H1 (cell line): ENCODE results near the gene HBEGF. TPM values are rescaled to one million over a fixed set of nuclear protein-coding genes. Genes with fewer than 3 reads are reported as not detected.

ENCODE experiments used
- CTCF ChIA-PET: fragments of 300-600 bp; sonication (Branson Sonifier 250); formaldehyde crosslinking; loops from one replicate; lab custom pipeline; 2021; ENCODE audit not compliant: partially characterized antibody; lab: Charles Lee
- POLR2A ChIA-PET: fragments of 300-600 bp; sonication (Branson Sonifier 250); formaldehyde crosslinking; loops from one replicate; lab custom pipeline; 2021; ENCODE audit warnings: inconsistent platforms; ENCODE audit not compliant: partially characterized antibody; lab: Charles Lee
- DNase-seq, 2 experiments: peaks; one replicate each; pipeline versions ENCODE4 v3.0.0 to v3.0.0-alpha.2; 2010 to 2022; ENCODE audit warnings: low spot score in 2 of 2, low read depth in 1 of 2, mixed read lengths in 1 of 2
- FAIRE-seq: peaks from 2 replicates; lab custom pipeline; 2011; peaks lifted over from hg19 to GRCh38; lab: Jason Lieb, UNC
- H2AFZ ChIP-seq: 2 replicates; pipeline ENCODE4 v1.8.1; 2012; ENCODE audit warnings: low read length, inconsistent platforms
- H2AK5ac ChIP-seq: 2 replicates; pipeline ENCODE4 v1.6.1; 2013; ENCODE audit warnings: low read depth, low read length
- H2BK120ac ChIP-seq: replicated peaks from 2 replicates; pipeline ENCODE3; 2013; ENCODE audit warnings: low read depth, low read length, inconsistent platforms
- H2BK12ac ChIP-seq: 2 replicates; pipeline ENCODE4 v1.6.1; 2013; ENCODE audit warnings: low read depth, low read length
- H2BK15ac ChIP-seq: 2 replicates; pipeline ENCODE4 v1.6.1; 2013; ENCODE audit warnings: low read length
- H2BK20ac ChIP-seq: 2 replicates; pipeline ENCODE4 v1.6.1; 2013; ENCODE audit warnings: low read length
- H2BK5ac ChIP-seq: 2 replicates; pipeline ENCODE4 v1.6.1; 2013; ENCODE audit warnings: low read depth, low read length
- H3K14ac ChIP-seq: 2 replicates; pipeline ENCODE4 v1.6.1; 2013; ENCODE audit warnings: inconsistent platforms; ENCODE audit not compliant: insufficient read length
- H3K18ac ChIP-seq: 2 replicates; pipeline ENCODE4 v1.6.1; 2013; ENCODE audit warnings: low read length; ENCODE audit errors: extremely low read depth
- H3K23ac ChIP-seq: 2 replicates; pipeline ENCODE4 v1.6.1; 2013; ENCODE audit warnings: inconsistent platforms; ENCODE audit not compliant: insufficient read length
- H3K23me2 ChIP-seq: 2 replicates; pipeline ENCODE4 v1.6.1; 2013; ENCODE audit warnings: low read depth, low read length
- H3K27ac ChIP-seq: 2 replicates; pipeline ENCODE4 v1.6.1; 2011; ENCODE audit warnings: low read depth, low read length, inconsistent platforms
- H3K27me3 ChIP-seq, 4 experiments: replicated peaks in 1 of 4; 1 replicate in 1 of 4; 2 replicates in 3 of 4; pipeline versions ENCODE4 v1.6.1 to v1.8.1; 2011 to 2013; ENCODE audit warnings: low read length in 3 of 4, mild to moderate bottlenecking in 3 of 4, inconsistent platforms in 2 of 4, mixed read lengths in 2 of 4, moderate library complexity in 1 of 4; ENCODE audit not compliant: control insufficient read depth in 3 of 4, insufficient read depth in 3 of 4; ENCODE audit errors: extremely low read depth in 1 of 4
- H3K36me3 ChIP-seq, 4 experiments: 2 replicates each; pipeline versions ENCODE4 v1.6.1 to v1.8.1; 2011 to 2013; ENCODE audit warnings: mild to moderate bottlenecking in 4 of 4, low read length in 3 of 4, moderate library complexity in 2 of 4, control low read depth in 1 of 4, inconsistent platforms in 1 of 4; ENCODE audit not compliant: insufficient read depth in 4 of 4, control insufficient read depth in 2 of 4
- H3K4ac ChIP-seq: replicated peaks from 2 replicates; pipeline ENCODE3; 2013; ENCODE audit warnings: low read length, low read depth, mixed read lengths, inconsistent platforms; ENCODE audit not compliant: insufficient read length
- H3K4me1 ChIP-seq, 4 experiments: replicated peaks in 1 of 4; 1 replicate in 1 of 4; 2 replicates in 3 of 4; pipeline versions ENCODE4 v1.6.1 to v1.8.1; 2011 to 2013; ENCODE audit warnings: low read length in 3 of 4, inconsistent platforms in 2 of 4, mixed read lengths in 1 of 4; ENCODE audit not compliant: insufficient read depth in 4 of 4, control insufficient read depth in 3 of 4
- H3K4me2 ChIP-seq, 2 experiments: 2 replicates each; pipeline versions ENCODE4 v1.6.1 to v1.8.1; 2011 to 2013; ENCODE audit warnings: low read depth in 2 of 2, low read length in 2 of 2, control low read depth in 1 of 2, inconsistent platforms in 1 of 2, mild to moderate bottlenecking in 1 of 2; ENCODE audit not compliant: insufficient read depth in 1 of 2
- H3K4me3 ChIP-seq, 4 experiments: fragments of 200-600, 300-600 bp in 1 of 4; sonication (generic), shearing (Covaris generic), sonication (Bioruptor Twin) in 1 of 4; 2 replicates each; pipeline versions ENCODE4 v1.5.1 to v1.8.1; 2011 to 2016; ENCODE audit warnings: low read length in 4 of 4, low read depth in 3 of 4, control low read depth in 2 of 4, inconsistent platforms in 2 of 4, mild to moderate bottlenecking in 2 of 4, mixed read lengths in 1 of 4, moderate library complexity in 1 of 4; ENCODE audit not compliant: insufficient read depth in 2 of 4; ENCODE audit errors: extremely low read depth in 1 of 4
- H3K56ac ChIP-seq: replicated peaks from 2 replicates; pipeline ENCODE3; 2013; ENCODE audit warnings: low read depth, mild to moderate bottlenecking, mixed read lengths, low read length, inconsistent platforms; ENCODE audit not compliant: insufficient read length
- H3K79me1 ChIP-seq: 2 replicates; pipeline ENCODE4 v1.6.1; 2013; ENCODE audit warnings: low read depth, low read length, control low read depth
- H3K79me2 ChIP-seq, 2 experiments: 2 replicates each; pipeline versions ENCODE4 v1.6.1 to v1.8.1; 2012 to 2013; ENCODE audit warnings: low read length in 2 of 2, mild to moderate bottlenecking in 2 of 2, inconsistent platforms in 1 of 2; ENCODE audit not compliant: insufficient read depth in 2 of 2, control insufficient read depth in 1 of 2
- H3K9ac ChIP-seq, 4 experiments: replicated peaks in 1 of 4; 1 replicate in 1 of 4; 2 replicates in 3 of 4; pipeline versions ENCODE4 v1.6.1 to v1.8.1; 2011 to 2013; ENCODE audit warnings: low read depth in 3 of 4, low read length in 3 of 4, control low read depth in 2 of 4, mild to moderate bottlenecking in 2 of 4, moderate library complexity in 2 of 4, inconsistent platforms in 1 of 4; ENCODE audit errors: extremely low read depth in 1 of 4
- H3K9me3 ChIP-seq, 2 experiments: 2 replicates each; pipeline versions ENCODE4 v1.6.1 to v1.8.1; 2012 to 2013; ENCODE audit warnings: mild to moderate bottlenecking in 2 of 2, moderate library complexity in 2 of 2, control low read depth in 1 of 2, inconsistent platforms in 1 of 2, low read depth in 1 of 2, low read length in 1 of 2, mixed read lengths in 1 of 2; ENCODE audit not compliant: insufficient read depth in 2 of 2
- H4K20me1 ChIP-seq, 2 experiments: replicated peaks in 1 of 2; 2 replicates each; pipeline versions ENCODE3 to v1.8.1; 2011 to 2013; ENCODE audit warnings: inconsistent platforms in 2 of 2, low read length in 2 of 2, mild to moderate bottlenecking in 1 of 2; ENCODE audit not compliant: insufficient read depth in 2 of 2, control insufficient read depth in 1 of 2
- H4K5ac ChIP-seq: 2 replicates; pipeline ENCODE4 v1.6.1; 2013; ENCODE audit warnings: low read length, low read depth, mixed read lengths, inconsistent platforms; ENCODE audit not compliant: insufficient read length
- H4K8ac ChIP-seq: 2 replicates; pipeline ENCODE4 v1.8.0; 2013; ENCODE audit warnings: mild to moderate bottlenecking, moderate library complexity, low read length, inconsistent platforms; ENCODE audit not compliant: insufficient read depth; ENCODE audit errors: extremely low read depth
- H4K91ac ChIP-seq: replicated peaks from 2 replicates; pipeline ENCODE3; 2013; ENCODE audit warnings: low read length, mixed read lengths, inconsistent platforms; ENCODE audit not compliant: insufficient read length
- BCL11A ChIP-seq, 2 experiments: IDR thresholded peaks; one replicate each; pipeline ENCODE4 v1.6.1; 2011; ENCODE audit warnings: low read depth in 2 of 2, low read length in 2 of 2, mild to moderate bottlenecking in 2 of 2
- CHD1 ChIP-seq: IDR thresholded peaks from 2 replicates; pipeline ENCODE4 v1.6.1; 2012; ENCODE audit warnings: low read depth, low read length, improper control_type of control experiment
- HDAC2 ChIP-seq, 2 experiments: fragments of 300-600 bp in 1 of 2; sonication (generic) in 1 of 2; IDR thresholded peaks; 2 replicates each; pipeline ENCODE4 v1.6.1; 2011 to 2012; ENCODE audit warnings: low read depth in 2 of 2, low read length in 2 of 2, mild to moderate bottlenecking in 2 of 2, moderate library complexity in 2 of 2, borderline replicate concordance in 1 of 2, inconsistent platforms in 1 of 2
- JUN ChIP-seq: IDR thresholded peaks from 2 replicates; pipeline ENCODE4 v1.6.1; 2011; ENCODE audit warnings: low read depth, mild to moderate bottlenecking, improper control_type of control experiment, low read length
- NANOG ChIP-seq: IDR thresholded peaks from 2 replicates; pipeline ENCODE4 v1.6.1; 2011; ENCODE audit warnings: low read length, low read depth, mild to moderate bottlenecking, inconsistent platforms; ENCODE audit not compliant: insufficient read depth, poor library complexity, severe bottlenecking
- POLR2A ChIP-seq, 2 experiments: IDR thresholded peaks; 1 replicate in 1 of 2; 2 replicates in 1 of 2; pipeline ENCODE4 v1.6.1; 2011; ENCODE audit warnings: low read depth in 2 of 2, low read length in 2 of 2, mild to moderate bottlenecking in 2 of 2; ENCODE audit errors: control extremely low read depth in 1 of 2
- RBBP5 ChIP-seq: IDR thresholded peaks from 2 replicates; pipeline ENCODE4 v1.7.1; 2012; ENCODE audit warnings: low read depth, mild to moderate bottlenecking, inconsistent platforms, low read length, moderate library complexity, borderline replicate concordance
- TAF7 ChIP-seq: optimal IDR thresholded peaks from 2 replicates; pipeline ENCODE3; 2011; ENCODE audit warnings: low read depth, mild to moderate bottlenecking, inconsistent platforms, low read length, moderate library complexity, borderline replicate concordance
- TBP ChIP-seq: IDR thresholded peaks from 2 replicates; pipeline ENCODE4 v1.6.1; 2011; ENCODE audit warnings: low read depth, low read length, improper control_type of control experiment
- TCF12 ChIP-seq: IDR thresholded peaks from 2 replicates; pipeline ENCODE4 v1.6.1; 2011; ENCODE audit warnings: low read depth, mild to moderate bottlenecking, low read length
- TEAD4 ChIP-seq: IDR thresholded peaks from 2 replicates; pipeline ENCODE4 v1.6.1; 2012; ENCODE audit warnings: low read depth, low read length, inconsistent platforms, mixed read lengths
- ZNF274 ChIP-seq: IDR thresholded peaks from 2 replicates; pipeline ENCODE4 v1.7.0; 2012; ENCODE audit warnings: low read length, borderline replicate concordance; ENCODE audit errors: extremely low read depth
- WGBS, 2 experiments: shearing (Covaris generic) in 1 of 2; methylation state at CpG; one replicate each; pipeline versions ENCODE4 v1.1.6 to v1.1.7; 2013 to 2015; ENCODE audit warnings: low lambda C conversion rate in 2 of 2, mixed read lengths in 2 of 2, inconsistent platforms in 1 of 2, low coverage in 1 of 2, missing lambda C conversion rate in 1 of 2; ENCODE audit not compliant: insufficient replicate concordance in 2 of 2, insufficient coverage in 1 of 2, insufficient read length in 1 of 2; ENCODE audit errors: extremely low coverage in 1 of 2, missing lambda C conversion rate in 1 of 2; 5-methylcytosine and 5-hydroxymethylcytosine counted together
- polyA plus RNA-seq, 7 experiments: library from polyadenylated mRNA; depleted of rRNA in 3 of 7; stranded (reverse) in 5 of 7; unstranded in 2 of 7; fragments of >200 nt in 5 of 7; fragments of 200-250 nt in 2 of 7; gene quantifications; 1 replicate in 5 of 7; 2 replicates in 1 of 7; 4 replicates in 1 of 7; pipeline versions ENCODE4 v1.2.1 to v1.2.3, GENCODE V29; 2011 to 2013; ENCODE audit warnings: missing spikeins in 2 of 7, mixed read lengths in 2 of 7
- total RNA-seq: library from RNA; stranded (reverse); fragmentation: NEBNext Ultra II Directional; extraction: Animal tissue kit (Norgen Biotek cat#: 25700); gene quantifications from 2 replicates; pipeline ENCODE4 v1.2.1, GENCODE V29; 2021
- TF ChIP-seq, protein P1 (sequence below): IDR thresholded peaks from 2 replicates; pipeline ENCODE4 v1.6.1; 2012; ENCODE audit warnings: low read length, inconsistent platforms

HBEGF gene
- total and polyA plus RNA-seq, 2 of the 8 experiments (the other 6 are each of a cell fraction or from before 2014, with no cell fraction given), result 2.4 to 2.5 TPM

DNA sequence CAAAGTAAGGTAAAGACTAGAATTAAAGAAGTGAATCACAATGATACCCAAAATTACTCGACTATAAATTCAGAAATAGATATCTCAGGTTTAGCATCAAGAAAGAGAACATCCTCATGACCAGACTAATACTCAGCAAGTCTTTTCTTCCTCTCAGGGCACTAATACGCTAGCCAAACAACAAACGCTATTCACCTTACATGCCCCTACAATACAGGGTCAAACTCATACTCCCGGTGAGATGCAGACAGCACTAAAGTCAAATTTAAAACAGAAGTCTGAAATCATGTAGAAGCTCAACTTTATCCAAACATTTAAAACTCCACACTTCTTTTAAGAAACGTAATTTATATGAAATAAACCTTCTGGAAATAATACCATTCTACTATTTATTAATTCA is 49.1 kb downstream of the HBEGF start:
- Histone ChIP-seq H2BK5ac (no peak overlapping the region), H3K79me1 (no peaks in the 10 kb centered on the region), H3K9ac (no peak overlapping the region), H3K23me2 (no peaks in the 10 kb centered on the region), H3K27me3 (no peaks in the 10 kb centered on the region), H3K56ac (no peak overlapping the region), H2BK12ac (no peak overlapping the region), H2BK120ac (no peak overlapping the region), H2AFZ (no peak overlapping the region), H3K23ac (no peak overlapping the region), H3K4ac (no peak overlapping the region), H4K8ac (no peak overlapping the region), H3K79me2 (peaks cover 2 to 86% of the 10 kb centered on the region in 2 experiments; a peak in 3 of 4 replicates), H3K18ac (no peak overlapping the region), H3K36me3 (peaks cover 0 to 4% (median under 1%) of the 10 kb centered on the region in 4 experiments; a peak in 3 of 8 replicates), H3K4me3 (no peak overlapping the region), H3K4me1 (no peaks in the 10 kb centered on the region), H3K4me2 (no peak overlapping the region), H4K91ac (no peak overlapping the region), H2AK5ac (no peak overlapping the region), H3K27ac (no peak overlapping the region), H4K20me1 (peaks cover 4% of the 10 kb centered on the region in 2 experiments), H4K5ac (no peak overlapping the region), H3K9me3 (no peaks in the 10 kb centered on the region), H2BK20ac (no peak overlapping the region), H3K14ac (no peak overlapping the region), H2BK15ac (no peak overlapping the region)
- DNase-seq (no peak), FAIRE-seq (no peak)
- CTCF ChIA-PET, result interaction anchor here (1.3 to 1.9 kb wide), 3 partner anchors 39 to 49 kb away, joined by 3 to 9 read pairs (median 4); partner anchors contain the start of gene HBEGF
- POLR2A ChIA-PET, result no interaction called here
- WGBS, 2 experiments, result 82 to 100% methylated on average over 1 to 5 of the region's 5 CpGs
- TF ChIP-seq, protein P1, sequence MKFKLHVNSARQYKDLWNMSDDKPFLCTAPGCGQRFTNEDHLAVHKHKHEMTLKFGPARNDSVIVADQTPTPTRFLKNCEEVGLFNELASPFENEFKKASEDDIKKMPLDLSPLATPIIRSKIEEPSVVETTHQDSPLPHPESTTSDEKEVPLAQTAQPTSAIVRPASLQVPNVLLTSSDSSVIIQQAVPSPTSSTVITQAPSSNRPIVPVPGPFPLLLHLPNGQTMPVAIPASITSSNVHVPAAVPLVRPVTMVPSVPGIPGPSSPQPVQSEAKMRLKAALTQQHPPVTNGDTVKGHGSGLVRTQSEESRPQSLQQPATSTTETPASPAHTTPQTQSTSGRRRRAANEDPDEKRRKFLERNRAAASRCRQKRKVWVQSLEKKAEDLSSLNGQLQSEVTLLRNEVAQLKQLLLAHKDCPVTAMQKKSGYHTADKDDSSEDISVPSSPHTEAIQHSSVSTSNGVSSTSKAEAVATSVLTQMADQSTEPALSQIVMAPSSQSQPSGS, result no peak
- TF ChIP-seq JUN (no peak), CHD1 (no peak), TEAD4 (no peak), HDAC2 (IDR thresholded peaks at IDR 0.05; ENCODE audit: borderline replicate concordance in 1 of 2, low read depth in 2 of 2, low read length in 2 of 2) (no peak), NANOG (no peak), POLR2A (IDR thresholded peaks at IDR 0.05; ENCODE audit: control extremely low read depth in 1 of 2, low read depth in 2 of 2, low read length in 2 of 2) (no peak), TAF7 (no peak), TBP (no peak), RBBP5 (no peak), BCL11A (IDR thresholded peaks at IDR 0.05; ENCODE audit: low read depth in 2 of 2, low read length in 2 of 2) (no peak), TCF12 (no peak), ZNF274 (no peak)
